HEK293 (cell line): ENCODE measurements around the gene SEZ6L.

Experiments
- CTCF ChIA-PET: fragments of 350-600 bp; formaldehyde crosslinking; extraction: SDS; loops from one replicate; lab custom pipeline; 2021; ENCODE audit warnings: antibody characterized with exemption; lab: Yijun Ruan, JAX
- POLR2A ChIA-PET: fragments of 300-600 bp; formaldehyde crosslinking; extraction: SDS; loops from one replicate; lab custom pipeline; 2020; ENCODE audit warnings: antibody characterized with exemption, inconsistent platforms; lab: Yijun Ruan, JAX
- H3K27ac ChIP-seq: fragments of 200-500 bp; sonication (Bioruptor generic); 2 replicates; pipeline ENCODE4 v1.5.1; 2014; ENCODE audit warnings: low read depth, low read length, control low read depth, inconsistent platforms; ENCODE audit errors: extremely low read depth
- H3K36me3 ChIP-seq, 2 experiments: fragments of 200-500 bp in 1 of 2; sonication (Bioruptor generic) in 1 of 2; 1 replicate in 1 of 2; 2 replicates in 1 of 2; pipeline ENCODE4 v1.5.1; 2014 to 2017; ENCODE audit warnings: inconsistent platforms in 2 of 2, low read length in 2 of 2; ENCODE audit not compliant: control insufficient read depth in 2 of 2, insufficient read depth in 1 of 2
- H3K4me1 ChIP-seq: fragments of 200-500 bp; sonication (Bioruptor generic); 2 replicates; pipeline ENCODE4 v1.5.1; 2014; ENCODE audit warnings: mild to moderate bottlenecking, low read length, inconsistent platforms; ENCODE audit not compliant: control insufficient read depth, insufficient read depth
- H3K4me3 ChIP-seq: 2 replicates; pipeline ENCODE4 v1.5.1; 2011; ENCODE audit warnings: low read depth, mild to moderate bottlenecking, control low read depth, low read length, moderate library complexity
- H3K9me3 ChIP-seq: fragments of 200-500 bp; sonication (Bioruptor generic); 2 replicates; pipeline ENCODE4 v1.5.1; 2014; ENCODE audit warnings: low read depth, low read length, inconsistent platforms; ENCODE audit not compliant: control insufficient read depth, insufficient read depth
- EGR2 ChIP-seq: fragments of 450-650 bp; formaldehyde crosslinking; IDR thresholded peaks from 2 replicates; pipeline ENCODE4 v1.5.1; 2016; ENCODE audit warnings: low read depth, missing biosample characterization, missing genetic modification characterization
- GLI2 ChIP-seq: fragments of 450-650 bp; formaldehyde crosslinking; IDR thresholded peaks from 2 replicates; pipeline ENCODE4; 2017; ENCODE audit warnings: missing biosample characterization, missing genetic modification characterization, low read depth, borderline replicate concordance
- GLIS2 ChIP-seq: fragments of 450-650 bp; formaldehyde crosslinking; IDR thresholded peaks from 2 replicates; pipeline ENCODE4 v1.5.1; 2016; ENCODE audit warnings: missing biosample characterization, missing genetic modification characterization
- KLF1 ChIP-seq: fragments of 450-650 bp; formaldehyde crosslinking; IDR thresholded peaks from 2 replicates; pipeline ENCODE4 v1.5.1; 2016; ENCODE audit warnings: missing biosample characterization, missing genetic modification characterization
- RBAK ChIP-seq: fragments of 450-650 bp; formaldehyde crosslinking; IDR thresholded peaks from 2 replicates; pipeline ENCODE4 v1.5.1; 2016; ENCODE audit warnings: missing biosample characterization, missing genetic modification characterization
- YY1 ChIP-seq: fragments of 450-650 bp; formaldehyde crosslinking; IDR thresholded peaks from 2 replicates; pipeline ENCODE4 v1.5.1; 2018; ENCODE audit warnings: missing biosample characterization, missing genetic modification characterization
- YY2 ChIP-seq: fragments of 450-650 bp; formaldehyde crosslinking; IDR thresholded peaks from 2 replicates; pipeline ENCODE4 v1.5.1; 2016; ENCODE audit warnings: missing biosample characterization, missing genetic modification characterization
- ZBTB11 ChIP-seq: fragments of 450-650 bp; formaldehyde crosslinking; conservative IDR thresholded peaks from 2 replicates; pipeline ENCODE4 v1.5.1; 2016; ENCODE audit warnings: low read depth, missing biosample characterization, missing genetic modification characterization
- ZEB2 ChIP-seq: fragments of 450-650 bp; formaldehyde crosslinking; IDR thresholded peaks from 2 replicates; pipeline ENCODE4 v1.5.1; 2016; ENCODE audit warnings: missing biosample characterization, missing genetic modification characterization
- ZNF133 ChIP-seq: fragments of 450-650 bp; formaldehyde crosslinking; IDR thresholded peaks from 2 replicates; pipeline ENCODE4 v1.5.1; 2016; ENCODE audit warnings: missing biosample characterization, missing genetic modification characterization
- ZNF146 ChIP-seq: fragments of 450-650 bp; formaldehyde crosslinking; IDR thresholded peaks from 2 replicates; pipeline ENCODE4 v1.5.1; 2016; ENCODE audit warnings: missing biosample characterization, missing genetic modification characterization
- ZNF155 ChIP-seq: fragments of 450-650 bp; formaldehyde crosslinking; IDR thresholded peaks from 2 replicates; pipeline ENCODE4 v1.5.1; 2016; ENCODE audit warnings: missing biosample characterization, missing genetic modification characterization
- ZNF169 ChIP-seq: fragments of 450-650 bp; formaldehyde crosslinking; IDR thresholded peaks from 2 replicates; pipeline ENCODE4 v1.5.1; 2016; ENCODE audit warnings: missing biosample characterization, missing genetic modification characterization
- ZNF19 ChIP-seq: fragments of 450-650 bp; formaldehyde crosslinking; IDR thresholded peaks from 2 replicates; pipeline ENCODE4; 2016; ENCODE audit warnings: missing biosample characterization, missing genetic modification characterization, low read depth
- ZNF423 ChIP-seq: fragments of 450-650 bp; formaldehyde crosslinking; IDR thresholded peaks from 2 replicates; pipeline ENCODE4 v1.5.1; 2016; ENCODE audit warnings: missing biosample characterization, missing genetic modification characterization
- ZNF518A ChIP-seq: fragments of 450-650 bp; formaldehyde crosslinking; conservative IDR thresholded peaks from 2 replicates; pipeline ENCODE4 v1.5.1; 2016; ENCODE audit warnings: low read depth, missing biosample characterization, missing genetic modification characterization
- ZNF600 ChIP-seq: fragments of 450-650 bp; formaldehyde crosslinking; IDR thresholded peaks from 2 replicates; pipeline ENCODE4 v1.5.1; 2016; ENCODE audit warnings: missing biosample characterization, missing genetic modification characterization
- ZNF704 ChIP-seq: fragments of 450-650 bp; formaldehyde crosslinking; IDR thresholded peaks from 2 replicates; pipeline ENCODE4 v1.5.1; 2016; ENCODE audit warnings: missing biosample characterization, missing genetic modification characterization
- ZNF76 ChIP-seq: fragments of 450-650 bp; formaldehyde crosslinking; IDR thresholded peaks from 2 replicates; pipeline ENCODE4; 2016; ENCODE audit warnings: low read depth, missing biosample characterization, missing genetic modification characterization, borderline replicate concordance
- ZNF830 ChIP-seq: fragments of 450-650 bp; IDR thresholded peaks from 2 replicates; pipeline ENCODE4 v1.5.0; 2018; ENCODE audit warnings: missing biosample characterization, missing genetic modification characterization, low read depth, mild to moderate bottlenecking, moderate library complexity
- ZNF837 ChIP-seq: fragments of 450-650 bp; formaldehyde crosslinking; IDR thresholded peaks from 2 replicates; pipeline ENCODE4 v1.5.1; 2016; ENCODE audit warnings: missing biosample characterization, missing genetic modification characterization
- ZSCAN30 ChIP-seq: fragments of 450-650 bp; IDR thresholded peaks from 2 replicates; pipeline ENCODE4 v1.5.1; 2018; ENCODE audit warnings: missing biosample characterization, mild to moderate bottlenecking, missing genetic modification characterization, moderate library complexity

SEZ6L gene

GRCh38 chr22:26318975-26319374 is 149.7 kb downstream of the SEZ6L start (continued):
- TF ChIP-seq ZBTB11 (tag by site-specific recombination): no peak

GRCh38 chr22:26320447-26320846 is 151.2 kb downstream of the SEZ6L start:
- CTCF ChIA-PET: interaction anchor here (0.7 to 3.9 kb wide), 4 partner anchors 11 to 497 kb away, joined by 3 to 23 read pairs (median 4); no protein-coding TSS in a partner anchor
- Histone ChIP-seq H3K4me3 (no peak overlapping the region), H3K4me1 (no peaks in the 10 kb centered on the region), H3K9me3 (no peaks in the 10 kb centered on the region), H3K27ac (no peak overlapping the region), H3K36me3 (no peaks in the 10 kb centered on the region)
- TF ChIP-seq ZNF155 (tag by site-specific recombination) (no peak), ZEB2 (no peak), ZNF830 (tag by site-specific recombination) (no peak), ZNF837 (tag by site-specific recombination) (no peak), ZNF169 (tag by site-specific recombination) (no peak), ZNF76 (tag by site-specific recombination) (no peak), ZNF146 (tag by site-specific recombination) (no peak), ZNF600 (tag by site-specific recombination) (no peak), YY2 (no peak), GLI2 (tag by site-specific recombination) (no peak), RBAK (tag by site-specific recombination) (no peak), ZNF423 (tag by site-specific recombination) (no peak), ZNF19 (tag by site-specific recombination) (no peak), ZNF704 (tag by site-specific recombination) (no peak), YY1 (no peak), EGR2 (tag by site-specific recombination) (no peak)
- POLR2A ChIA-PET: no interaction called here

GRCh38 chr22:26321469-26321913 is 152.2 kb downstream of the SEZ6L start:
- Histone ChIP-seq H3K4me3 (no peak overlapping the region), H3K36me3 (no peaks in the 10 kb centered on the region), H3K4me1 (no peaks in the 10 kb centered on the region), H3K9me3 (no peaks in the 10 kb centered on the region), H3K27ac (no peak overlapping the region)
- ChIA-PET CTCF (interaction anchor here (0.6 to 3.9 kb wide), 5 partner anchors 10 to 941 kb away, joined by 3 to 23 read pairs (median 4); no protein-coding TSS in a partner anchor), POLR2A (no interaction called here)
- TF ChIP-seq ZNF133 (tag by site-specific recombination) (no peak), ZNF423 (tag by site-specific recombination) (no peak), ZNF518A (no peak), GLIS2 (tag by site-specific recombination) (no peak), KLF1 (no peak), ZSCAN30 (tag by site-specific recombination) (no peak)
